Measurements from ENCODE around the gene PLXNA3. TPM values are rescaled to one million over a fixed set of nuclear protein-coding genes. Genes with fewer than 3 reads are reported as not detected.

Gene PLXNA3
- total and polyA plus RNA-seq, 10 of the 15 experiments (the other 5 are each of a cell fraction or from before 2014, with no cell fraction given) = 0.26 to 26.8 (median 3.4) TPM

GRCh38 chrX:154478728-154479622, 20.9 kb downstream of the PLXNA3 start, which contains the start of gene LAGE3 (continued):
- TF ChIP-seq ZNF592 (IDR thresholded peaks at IDR 0.05) (no peak), HDAC2 (IDR thresholded peaks at IDR 0.05) (no peak), BCLAF1 (IDR thresholded peaks at IDR 0.05) (no peak), HSF1 (IDR thresholded peaks at IDR 0.05; ENCODE audit: low read depth, low read length) (no peak), RFX5 (IDR thresholded peaks at IDR 0.05; ENCODE audit: low read depth, low read length) (no peak), SKIL (IDR thresholded peaks at IDR 0.05; ENCODE audit: low read depth, poor library complexity, severe bottlenecking) (no peak), KDM1A (IDR thresholded peaks at IDR 0.05; ENCODE audit: borderline replicate concordance) (no peak), ELK1 (IDR thresholded peaks at IDR 0.05; ENCODE audit: low read depth, low read length) (no peak), NRF1 (conservative IDR thresholded peaks at IDR 0.05; ENCODE audit: low read depth, low read length) (peak; percentile 79), ZNF384 (IDR thresholded peaks at IDR 0.05; ENCODE audit: borderline replicate concordance, low read depth, low read length) (no peak), JUNB (IDR thresholded peaks at IDR 0.05) (no peak), TCF7 (IDR thresholded peaks at IDR 0.05; ENCODE audit: borderline replicate concordance) (no peak), SPI1 (IDR thresholded peaks at IDR 0.05; ENCODE audit: borderline replicate concordance, insufficient read depth, low read depth, low read length) (no peak), HDAC6 (IDR thresholded peaks at IDR 0.05; ENCODE audit: unreplicated experiment) (no peak), SMAD1 (IDR thresholded peaks at IDR 0.05; ENCODE audit: low read depth, partially characterized antibody) (no peak), MYC (IDR thresholded peaks at IDR 0.05; ENCODE audit: insufficient read depth, insufficient read length, insufficient replicate concordance, low read length, severe bottlenecking) (no peak), POU2F2 (IDR thresholded peaks at IDR 0.05; ENCODE audit: borderline replicate concordance, low read depth, low read length) (no peak)
